NCI-H510A treated with DMSO at 0.1 percent for 48 hours (cell line): ENCODE data around the gene ZC3H13.
A peak's percentile ranks its signal among the peaks of the same experiment; 100 is the strongest.

ENCODE experiments used
- DNase-seq: peaks from one replicate; lab custom pipeline; 2025; lab: John Stamatoyannopoulos, UW

Gene ZC3H13

GRCh38 chr13:46052319-46053161, at the start of gene ZC3H13:
Gene ZC3H13, minus strand, starts transcription at chr13:46052746. Its CDS starts 7,239 bp downstream, at chr13:46045507.
- DNase-seq = peak; percentile 39

DNA sequence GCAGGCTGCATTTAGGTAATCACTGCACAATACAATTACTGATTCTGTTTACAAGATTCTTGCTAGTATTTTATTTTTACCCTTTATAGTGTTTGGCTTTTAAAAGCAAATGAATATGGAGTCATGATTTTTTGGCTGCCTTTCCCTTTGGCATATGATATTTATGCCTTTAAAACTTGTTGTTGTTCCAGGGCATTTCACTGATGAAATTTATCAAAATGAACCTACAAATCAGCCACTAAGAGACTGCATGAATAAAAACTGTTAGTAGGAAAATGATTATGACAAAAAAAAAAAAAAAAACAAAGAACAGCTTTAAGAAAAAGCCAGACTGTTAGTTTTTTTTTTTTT, 49.7 kb upstream of the ZC3H13 start:
- no peak for DNase-seq

DNA sequence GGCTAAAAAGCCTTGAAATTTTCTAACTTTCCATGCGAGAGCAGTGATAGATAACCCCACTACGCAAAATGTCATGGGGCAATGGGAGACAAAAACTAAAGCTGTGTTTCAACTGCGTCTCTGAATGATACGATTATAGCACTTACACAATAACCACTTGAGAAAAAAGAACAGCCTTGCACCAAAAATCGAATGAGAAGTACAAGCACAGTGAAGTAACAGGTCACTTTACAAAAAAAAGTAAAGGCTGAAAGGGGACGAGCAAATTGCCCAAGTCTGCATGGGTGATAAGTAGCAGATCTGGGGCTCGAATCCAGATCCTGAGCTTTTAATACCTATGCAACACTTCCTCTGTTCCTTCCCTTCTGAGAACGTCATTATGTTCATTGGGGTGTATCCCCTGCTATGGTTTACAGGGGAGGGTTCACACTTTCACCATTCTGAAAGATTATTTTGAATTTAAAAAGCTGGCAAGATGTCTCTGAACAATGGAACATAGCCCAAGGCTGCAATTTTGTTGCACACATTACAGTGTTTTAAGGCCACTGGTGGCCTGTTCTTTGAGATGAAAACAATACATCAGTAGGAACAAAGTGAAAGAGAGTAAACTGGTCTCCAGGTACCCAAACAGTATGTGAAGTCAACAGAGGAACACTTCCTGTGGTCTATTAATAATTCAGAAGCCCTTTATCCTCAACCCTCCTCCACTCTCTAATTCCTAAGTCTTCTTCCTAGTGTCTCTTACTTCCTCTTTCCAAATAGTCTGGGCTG, 49.1 kb upstream of the ZC3H13 start:
- no peak for DNase-seq

DNA sequence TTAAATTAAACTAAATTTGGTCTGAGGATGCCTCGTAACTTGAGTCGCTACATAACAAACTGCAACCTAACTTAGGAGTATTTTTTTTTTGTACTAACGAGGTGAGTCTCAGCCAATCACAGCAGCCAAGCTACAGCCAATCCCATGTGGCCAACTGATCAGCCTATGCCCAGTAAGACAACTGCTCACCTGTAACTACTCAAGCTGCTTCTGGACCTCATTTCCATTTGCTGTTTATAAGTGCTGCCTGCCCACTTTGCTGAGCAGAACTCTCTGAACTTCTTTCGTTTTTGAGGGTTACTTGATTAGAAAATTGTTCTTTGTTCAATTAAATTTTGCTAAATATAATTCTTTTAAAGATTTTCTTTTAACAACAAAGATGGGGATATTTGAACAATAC, 48.5 kb upstream of the ZC3H13 start:
- no peak for DNase-seq

GRCh38 chr13:46100191-46100815, 47.8 kb upstream of the ZC3H13 start:
- DNase-seq = no peak

- DNase-seq = no peak
Observed at GRCh38 chr13:46097663-46098062, 45.1 kb upstream of the ZC3H13 start.

GRCh38 chr13:46097015-46097414, 44.5 kb upstream of the ZC3H13 start:
- DNase-seq = peak; percentile 15

GRCh38 chr13:46094478-46094877, 41.9 kb upstream of the ZC3H13 start:
- DNase-seq = no peak

GRCh38 chr13:46088821-46089562, 36.4 kb upstream of the ZC3H13 start:
- DNase-seq = no peak

DNA sequence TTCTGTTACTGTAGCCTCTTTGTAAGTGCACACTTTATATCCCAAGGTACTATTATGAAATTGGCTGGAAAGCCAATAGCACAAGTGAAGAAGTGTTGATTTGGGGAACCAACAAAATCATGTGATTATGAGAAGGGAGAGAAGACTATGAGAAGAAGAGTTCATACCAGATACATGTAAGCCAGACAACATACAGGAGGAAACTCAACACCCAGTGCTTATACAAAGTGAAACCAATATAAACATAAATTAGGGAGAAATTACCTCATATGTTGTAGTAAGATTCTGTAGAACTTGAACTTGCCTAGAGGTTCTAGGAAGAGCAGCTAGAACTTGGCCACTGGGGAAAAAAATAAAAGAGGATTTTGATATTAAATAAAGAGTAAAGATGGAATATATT, 34.9 kb upstream of the ZC3H13 start:
- no peak for DNase-seq

- no peak for DNase-seq
Observed at GRCh38 chr13:46086985-46087384, 34.4 kb upstream of the ZC3H13 start.

DNA sequence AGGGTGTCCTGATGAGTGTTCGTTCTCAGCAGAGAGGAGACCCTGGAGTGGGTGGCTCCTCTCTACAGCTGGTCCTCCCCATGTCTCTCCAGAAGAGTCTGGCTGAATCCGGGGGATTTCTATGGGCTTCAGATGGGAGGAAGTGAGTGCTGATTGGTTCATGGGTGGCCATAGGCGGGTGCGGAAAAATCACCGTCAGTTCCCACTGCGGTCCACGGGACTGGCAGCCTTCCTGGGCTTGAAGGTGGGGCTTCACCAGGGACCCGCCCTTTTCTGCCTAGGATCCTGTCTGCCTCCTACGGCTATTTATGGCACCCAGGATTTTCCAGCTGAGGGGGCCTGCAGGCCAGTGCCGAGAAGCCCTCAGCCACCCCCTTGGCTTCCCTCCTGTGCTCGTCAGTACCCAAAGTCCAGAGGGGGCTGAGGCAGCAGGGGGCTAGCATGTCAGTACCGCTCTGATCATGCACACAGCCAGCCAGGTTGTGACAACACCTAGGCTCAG, 33.9 kb upstream of the ZC3H13 start:
- no peak for DNase-seq

DNA sequence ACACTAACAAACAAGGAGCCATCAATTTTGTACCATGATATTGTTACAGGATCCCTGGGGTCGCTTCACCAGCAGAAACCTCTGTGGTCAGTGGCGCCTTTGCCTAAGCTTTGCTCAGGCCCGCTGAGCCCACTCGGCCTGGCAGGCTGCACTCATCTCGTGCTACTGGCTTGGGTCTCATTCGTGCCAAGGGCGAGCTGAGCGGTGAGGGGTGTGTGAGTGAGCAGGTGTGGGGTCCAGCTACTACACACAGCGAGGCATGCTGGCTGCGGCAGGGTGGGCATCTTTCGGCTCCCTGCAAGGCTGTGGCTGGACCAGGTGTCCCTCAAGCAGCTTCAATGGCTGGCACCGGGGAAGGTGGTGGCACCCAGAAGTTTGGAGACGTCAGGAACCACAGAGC, 33.2 kb upstream of the ZC3H13 start:
- DNase-seq = no peak

GRCh38 chr13:46082324-46082723, 29.8 kb upstream of the ZC3H13 start:
- DNase-seq = no peak

DNA sequence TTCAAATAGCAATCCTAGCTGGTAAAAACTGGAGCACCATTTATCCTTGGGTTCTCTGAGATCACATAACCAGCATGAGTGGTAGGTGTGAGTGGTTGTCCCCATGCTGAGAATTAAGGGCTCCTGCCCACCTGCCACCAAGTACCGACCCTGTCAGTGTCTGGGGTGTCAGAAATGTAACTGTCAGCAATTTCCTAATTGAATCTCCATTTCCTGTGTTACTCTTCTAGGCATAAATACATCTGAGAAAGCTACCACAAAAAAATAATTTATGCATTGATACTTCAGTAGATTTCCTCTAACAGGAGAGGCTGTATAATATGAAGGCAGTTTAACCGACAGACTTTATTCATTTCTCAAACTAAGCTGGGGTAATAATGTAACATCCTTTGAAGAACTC, 27.2 kb upstream of the ZC3H13 start:
- DNase-seq = no peak

- no peak for DNase-seq
Observed at GRCh38 chr13:46077265-46077664, 24.7 kb upstream of the ZC3H13 start.

GRCh38 chr13:46076827-46077226, 24.3 kb upstream of the ZC3H13 start:
- no peak for DNase-seq

DNA sequence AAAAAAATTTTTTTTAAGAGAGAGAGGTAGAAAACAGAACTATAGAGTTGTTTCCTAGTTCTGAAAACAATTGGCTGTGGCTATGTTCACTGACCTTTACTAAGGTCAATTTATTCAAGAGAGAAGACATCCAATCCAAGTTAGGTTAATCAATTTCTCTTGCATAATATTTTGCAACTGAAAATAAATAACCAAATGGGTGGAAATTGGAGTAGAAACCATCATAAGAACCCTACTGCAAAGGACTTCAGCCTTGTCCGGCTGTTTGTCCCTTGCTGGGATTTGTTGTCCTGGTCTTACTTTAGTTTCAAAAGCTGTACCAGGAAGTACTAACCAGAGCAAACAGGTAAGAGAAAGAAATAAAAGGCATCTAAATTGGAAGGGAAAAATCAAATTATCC, 23.3 kb upstream of the ZC3H13 start:
- DNase-seq = no peak

DNA sequence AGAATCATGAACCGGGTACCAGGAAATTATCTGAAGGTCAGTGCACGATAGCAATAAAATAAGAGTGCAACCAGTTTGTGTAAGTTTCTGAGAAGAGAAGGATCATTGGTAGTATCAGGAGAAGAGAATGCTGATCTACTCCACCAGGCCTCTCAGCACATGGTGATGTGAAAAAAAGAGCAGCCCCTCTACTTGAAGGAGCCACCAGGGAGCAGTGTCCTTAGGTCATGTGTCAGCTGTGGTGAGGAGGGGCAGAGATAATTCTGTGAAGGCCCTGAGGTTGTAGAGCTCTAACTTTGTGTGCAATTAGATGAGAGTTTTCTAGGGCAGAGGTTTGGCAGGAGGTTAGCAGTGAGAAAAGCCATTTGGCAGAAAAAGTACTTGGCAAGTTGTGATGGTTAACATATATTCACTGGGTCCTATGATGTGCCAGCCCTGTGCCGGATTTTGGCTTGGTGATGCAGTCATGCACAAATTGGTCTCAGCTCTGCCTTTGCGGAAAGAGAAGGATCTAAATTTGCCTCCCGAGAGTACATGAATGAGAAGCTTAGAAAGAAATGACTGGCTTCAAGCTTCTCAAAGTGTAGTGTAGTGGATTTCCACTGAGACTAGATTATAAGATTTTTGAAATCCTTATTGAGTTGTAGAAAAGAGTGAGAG, 19.2 kb upstream of the ZC3H13 start:
- no peak for DNase-seq

GRCh38 chr13:46063292-46063691, 10.7 kb upstream of the ZC3H13 start:
- DNase-seq = no peak

- DNase-seq = no peak
Observed at GRCh38 chr13:46062185-46062584, 9.6 kb upstream of the ZC3H13 start.

GRCh38 chr13:46059405-46059804, 6.9 kb upstream of the ZC3H13 start:
- no peak for DNase-seq
